K562 (cell line): ENCODE data around the gene GPR32. TPM values are rescaled to one million over a fixed set of nuclear protein-coding genes. Genes with fewer than 3 reads are reported as not detected.

ENCODE experiments used
- ATF1 ChIP-seq, 2 experiments: fragments of 450-650 bp in 1 of 2; IDR thresholded peaks; 2 replicates each; pipeline ENCODE4 v1.6.1; 2016; ENCODE audit warnings: missing compliant biosample characterization in 1 of 2, missing genetic modification characterization in 1 of 2
- BRD4 ChIP-seq: fragments of 200-600 bp; sonication (generic); IDR thresholded peaks from 2 replicates; pipeline ENCODE4 v1.6.1; 2017; ENCODE audit warnings: inconsistent platforms
- CHD2 ChIP-seq: IDR thresholded peaks from 2 replicates; pipeline ENCODE4 v1.6.1; 2011; ENCODE audit warnings: low read depth, low read length
- CREB1 ChIP-seq, 2 experiments: sonication (generic) in 1 of 2; formaldehyde crosslinking in 1 of 2; IDR thresholded peaks; 2 replicates each; pipeline versions ENCODE4 v1.6.1 to v1.8.0; 2012 to 2022; ENCODE audit warnings: inconsistent platforms in 1 of 2, mild to moderate bottlenecking in 1 of 2, missing genetic modification reagents in 1 of 2, moderate library complexity in 1 of 2
- ESRRA ChIP-seq: fragments of 450-650 bp; IDR thresholded peaks from 2 replicates; pipeline ENCODE4 v1.6.1; 2014; ENCODE audit warnings: low read depth, mild to moderate bottlenecking, moderate library complexity, borderline replicate concordance
- ETS2 ChIP-seq: IDR thresholded peaks from 2 replicates; pipeline ENCODE4 v1.6.1; 2016; ENCODE audit warnings: borderline replicate concordance, missing genetic modification characterization, mild to moderate bottlenecking, moderate library complexity, missing compliant biosample characterization; ENCODE audit not compliant: poor library complexity, severe bottlenecking
- FOXP1 ChIP-seq: sonication (generic); formaldehyde crosslinking; IDR thresholded peaks from 2 replicates; pipeline ENCODE4 v1.8.0; 2022; ENCODE audit warnings: mild to moderate bottlenecking, missing genetic modification reagents
- HLTF ChIP-seq: fragments of 450-650 bp; IDR thresholded peaks from 2 replicates; pipeline ENCODE4 v1.6.1; 2016
- KLF1 ChIP-seq: fragments of 450-650 bp; IDR thresholded peaks from 2 replicates; pipeline ENCODE4 v1.6.1; 2016; ENCODE audit warnings: missing genetic modification characterization, missing compliant biosample characterization
- SIRT6 ChIP-seq: IDR thresholded peaks from one replicate; pipeline ENCODE4 v1.6.1; 2012; ENCODE audit warnings: low read depth, mild to moderate bottlenecking, control low read depth, inconsistent platforms, low read length, moderate library complexity
- SMAD4 ChIP-seq: fragments of 250-450 bp; sonication (Bioruptor Pico); conservative IDR thresholded peaks from 2 replicates; pipeline ENCODE4 v1.8.0; 2021; ENCODE audit warnings: inconsistent platforms, mild to moderate bottlenecking, moderate library complexity
- SMARCB1 ChIP-seq: IDR thresholded peaks from 2 replicates; pipeline ENCODE4 v1.6.1; 2011; ENCODE audit warnings: improper control_type of control experiment, low read depth; ENCODE audit not compliant: insufficient read length
- TARDBP ChIP-seq: fragments of 450-650 bp; IDR thresholded peaks from 2 replicates; pipeline ENCODE4 v1.6.1; 2016
- TEAD4 ChIP-seq, 2 experiments: sonication (generic) in 1 of 2; formaldehyde crosslinking in 1 of 2; IDR thresholded peaks; 2 replicates each; pipeline versions ENCODE4 v1.6.1 to v1.8.0; 2012 to 2022; ENCODE audit warnings: borderline replicate concordance in 1 of 2, inconsistent platforms in 1 of 2, low read length in 1 of 2, mild to moderate bottlenecking in 1 of 2, missing genetic modification reagents in 1 of 2
- ZKSCAN3 ChIP-seq: fragments of 250-450 bp; sonication (Bioruptor Pico); IDR thresholded peaks from 2 replicates; pipeline ENCODE4 v1.4.0; 2020
- ZNF133 ChIP-seq: fragments of 250-450 bp; sonication (Bioruptor Pico); IDR thresholded peaks from 2 replicates; pipeline ENCODE4 v1.4.0; 2020; ENCODE audit warnings: mild to moderate bottlenecking
- ZNF134 ChIP-seq: fragments of 250-450 bp; sonication (Bioruptor Pico); conservative IDR thresholded peaks from 2 replicates; pipeline ENCODE4 v1.4.0; 2020
- ZNF445 ChIP-seq: fragments of 250-450 bp; sonication (Bioruptor Pico); IDR thresholded peaks from 2 replicates; pipeline ENCODE4 v1.4.0; 2020; ENCODE audit warnings: low read depth, mild to moderate bottlenecking, moderate library complexity
- ZSCAN32 ChIP-seq: fragments of 450-650 bp; formaldehyde crosslinking; IDR thresholded peaks from 2 replicates; pipeline ENCODE4 v1.4.0; 2020; ENCODE audit warnings: mild to moderate bottlenecking, moderate library complexity
- ZZZ3 ChIP-seq: fragments of 450-650 bp; IDR thresholded peaks from 2 replicates; pipeline ENCODE4 v1.6.1; 2016; ENCODE audit warnings: antibody characterized with exemption, mild to moderate bottlenecking, moderate library complexity
- polyA plus RNA-seq, 8 experiments: library from polyadenylated mRNA; depleted of rRNA in 4 of 8; stranded (reverse) in 5 of 8; unstranded in 3 of 8; fragments of >200 nt; fragmentation: Nextera tagmentation in 2 of 8; fragmentation: Illumina TruSeq in 1 of 8; extraction: Ambion mirVana in 2 of 8; extraction: Trizol in 1 of 8; gene quantifications; 2 replicates each; pipeline versions ENCODE4 v1.2.1 to v1.2.3, GENCODE V29; 2011 to 2014; ENCODE audit warnings: inconsistent platforms in 1 of 8, missing spikeins in 1 of 8
- total RNA-seq, 7 experiments: library from RNA; depleted of rRNA in 6 of 7; stranded (reverse); fragments of >200 nt in 6 of 7; fragmentation: Illumina TruSeq in 2 of 7; extraction: Trizol in 2 of 7; gene quantifications; 2 replicates each; pipeline versions ENCODE4 v1.2.1 to v1.2.3, GENCODE V29; 2011 to 2021; ENCODE audit warnings: low replicate concordance in 1 of 7
- TF ChIP-seq, protein P1 (sequence below): sonication (generic); formaldehyde crosslinking; IDR thresholded peaks from 2 replicates; pipeline ENCODE4 v1.8.0; 2023; ENCODE audit warnings: missing genetic modification reagents, mild to moderate bottlenecking, borderline replicate concordance
- TF ChIP-seq, protein P2 (sequence below), 2 experiments: fragments of 450-650 bp; conservative IDR thresholded peaks; 2 replicates each; pipeline ENCODE4 v1.6.1; 2017; ENCODE audit warnings: mild to moderate bottlenecking in 2 of 2, moderate library complexity in 2 of 2

GPR32 gene
- total and polyA plus RNA-seq, 9 of the 15 experiments (the other 6 are each of a cell fraction or from before 2014, with no cell fraction given): not detected

DNA sequence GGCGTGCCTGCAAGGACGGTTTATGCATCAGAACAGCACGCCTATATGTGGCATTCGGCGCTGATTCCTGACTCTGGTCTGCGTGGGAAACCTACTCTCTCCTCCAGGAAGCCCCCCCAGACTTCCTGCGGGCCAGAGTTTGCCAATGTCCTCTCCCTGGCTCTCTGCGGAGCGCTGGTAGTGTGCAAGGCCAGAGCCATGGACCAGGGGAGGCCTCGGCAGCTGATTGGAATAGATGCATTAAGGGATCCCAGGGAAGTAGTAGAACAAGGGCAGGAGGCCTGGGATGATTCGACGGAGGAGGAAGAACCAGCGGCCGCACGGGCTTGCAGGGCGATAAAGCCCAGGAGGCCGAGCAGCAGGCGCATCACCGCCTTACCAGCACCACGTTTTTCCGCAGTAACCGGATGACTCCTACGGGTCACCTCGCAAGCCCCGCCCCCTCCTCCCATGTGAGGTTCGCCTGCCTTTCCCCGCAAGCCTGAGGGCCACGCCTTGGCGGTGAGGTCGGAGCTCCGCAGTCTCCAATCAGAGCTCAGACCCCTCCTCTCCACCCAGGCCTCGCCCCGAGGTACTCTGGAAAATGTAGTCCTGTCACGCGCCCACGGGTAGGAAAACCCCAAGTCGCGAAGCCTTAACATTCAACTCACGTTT is 42.1 kb upstream of the GPR32 start (continued):
- no peak for TF ChIP-seq TEAD4 (IDR thresholded peaks at IDR 0.05; ENCODE audit: low read length)
- no peak for TF ChIP-seq TEAD4 (CRISPR knock-in tag; IDR thresholded peaks at IDR 0.05; ENCODE audit: borderline replicate concordance)
- no peak for TF ChIP-seq SMARCB1
- no peak for TF ChIP-seq FOXP1 (CRISPR knock-in tag)
- no peak for TF ChIP-seq ZNF445
- no peak for TF ChIP-seq BRD4
- TF ChIP-seq SIRT6: no peak
- TF ChIP-seq ZNF133 (CRISPR knock-in tag): no peak
- TF ChIP-seq ETS2 (tag): no peak
- no peak for TF ChIP-seq ZZZ3
- no peak; the same call in 1 of the 2 replicates for TF ChIP-seq SMAD4
- TF ChIP-seq, protein P1, sequence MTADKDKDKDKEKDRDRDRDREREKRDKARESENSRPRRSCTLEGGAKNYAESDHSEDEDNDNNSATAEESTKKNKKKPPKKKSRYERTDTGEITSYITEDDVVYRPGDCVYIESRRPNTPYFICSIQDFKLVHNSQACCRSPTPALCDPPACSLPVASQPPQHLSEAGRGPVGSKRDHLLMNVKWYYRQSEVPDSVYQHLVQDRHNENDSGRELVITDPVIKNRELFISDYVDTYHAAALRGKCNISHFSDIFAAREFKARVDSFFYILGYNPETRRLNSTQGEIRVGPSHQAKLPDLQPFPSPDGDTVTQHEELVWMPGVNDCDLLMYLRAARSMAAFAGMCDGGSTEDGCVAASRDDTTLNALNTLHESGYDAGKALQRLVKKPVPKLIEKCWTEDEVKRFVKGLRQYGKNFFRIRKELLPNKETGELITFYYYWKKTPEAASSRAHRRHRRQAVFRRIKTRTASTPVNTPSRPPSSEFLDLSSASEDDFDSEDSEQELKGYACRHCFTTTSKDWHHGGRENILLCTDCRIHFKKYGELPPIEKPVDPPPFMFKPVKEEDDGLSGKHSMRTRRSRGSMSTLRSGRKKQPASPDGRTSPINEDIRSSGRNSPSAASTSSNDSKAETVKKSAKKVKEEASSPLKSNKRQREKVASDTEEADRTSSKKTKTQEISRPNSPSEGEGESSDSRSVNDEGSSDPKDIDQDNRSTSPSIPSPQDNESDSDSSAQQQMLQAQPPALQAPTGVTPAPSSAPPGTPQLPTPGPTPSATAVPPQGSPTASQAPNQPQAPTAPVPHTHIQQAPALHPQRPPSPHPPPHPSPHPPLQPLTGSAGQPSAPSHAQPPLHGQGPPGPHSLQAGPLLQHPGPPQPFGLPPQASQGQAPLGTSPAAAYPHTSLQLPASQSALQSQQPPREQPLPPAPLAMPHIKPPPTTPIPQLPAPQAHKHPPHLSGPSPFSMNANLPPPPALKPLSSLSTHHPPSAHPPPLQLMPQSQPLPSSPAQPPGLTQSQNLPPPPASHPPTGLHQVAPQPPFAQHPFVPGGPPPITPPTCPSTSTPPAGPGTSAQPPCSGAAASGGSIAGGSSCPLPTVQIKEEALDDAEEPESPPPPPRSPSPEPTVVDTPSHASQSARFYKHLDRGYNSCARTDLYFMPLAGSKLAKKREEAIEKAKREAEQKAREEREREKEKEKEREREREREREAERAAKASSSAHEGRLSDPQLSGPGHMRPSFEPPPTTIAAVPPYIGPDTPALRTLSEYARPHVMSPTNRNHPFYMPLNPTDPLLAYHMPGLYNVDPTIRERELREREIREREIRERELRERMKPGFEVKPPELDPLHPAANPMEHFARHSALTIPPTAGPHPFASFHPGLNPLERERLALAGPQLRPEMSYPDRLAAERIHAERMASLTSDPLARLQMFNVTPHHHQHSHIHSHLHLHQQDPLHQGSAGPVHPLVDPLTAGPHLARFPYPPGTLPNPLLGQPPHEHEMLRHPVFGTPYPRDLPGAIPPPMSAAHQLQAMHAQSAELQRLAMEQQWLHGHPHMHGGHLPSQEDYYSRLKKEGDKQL (CRISPR knock-in tag): no peak
- TF ChIP-seq, protein P2, sequence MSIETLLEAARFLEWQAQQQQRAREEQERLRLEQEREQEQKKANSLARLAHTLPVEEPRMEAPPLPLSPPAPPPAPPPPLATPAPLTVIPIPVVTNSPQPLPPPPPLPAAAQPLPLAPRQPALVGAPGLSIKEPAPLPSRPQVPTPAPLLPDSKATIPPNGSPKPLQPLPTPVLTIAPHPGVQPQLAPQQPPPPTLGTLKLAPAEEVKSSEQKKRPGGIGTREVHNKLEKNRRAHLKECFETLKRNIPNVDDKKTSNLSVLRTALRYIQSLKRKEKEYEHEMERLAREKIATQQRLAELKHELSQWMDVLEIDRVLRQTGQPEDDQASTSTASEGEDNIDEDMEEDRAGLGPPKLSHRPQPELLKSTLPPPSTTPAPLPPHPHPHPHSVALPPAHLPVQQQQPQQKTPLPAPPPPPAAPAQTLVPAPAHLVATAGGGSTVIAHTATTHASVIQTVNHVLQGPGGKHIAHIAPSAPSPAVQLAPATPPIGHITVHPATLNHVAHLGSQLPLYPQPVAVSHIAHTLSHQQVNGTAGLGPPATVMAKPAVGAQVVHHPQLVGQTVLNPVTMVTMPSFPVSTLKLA (conservative IDR thresholded peaks at IDR 0.05): peak; percentile 82 to 93
- TF ChIP-seq KLF1 (tag): no peak
- no peak; the same call in 1 of the 2 replicates for TF ChIP-seq ZNF134 (CRISPR knock-in tag)
- no peak for TF ChIP-seq ATF1 (CRISPR knock-in tag; IDR thresholded peaks at IDR 0.05)
- TF ChIP-seq ATF1 (tag; IDR thresholded peaks at IDR 0.05): peak; percentile 88
- TF ChIP-seq CHD2: peak; percentile 46; the same call in 1 of the 2 replicates
- peak; percentile 67; the same call in 1 of the 2 replicates for TF ChIP-seq ESRRA
- no peak for TF ChIP-seq HLTF
- no peak for TF ChIP-seq ZSCAN32 (CRISPR knock-in tag)
- peak; percentile 75; the same call in 1 of the 2 replicates for TF ChIP-seq CREB1 (IDR thresholded peaks at IDR 0.05)
- peak; percentile 70; the same call in 1 of the 2 replicates for TF ChIP-seq CREB1 (CRISPR knock-in tag; IDR thresholded peaks at IDR 0.05)
- no peak for TF ChIP-seq ZKSCAN3
- no peak for TF ChIP-seq TARDBP
